Globus pallidus (tissue), 1 donor: ENCODE data around the gene GBF1.
"Not testable (repeated sequence)": the region's sequence is repeated elsewhere in the genome, so short reads cannot be mapped to it uniquely, and the experiment has no call there.

Source experiments
- DNase-seq: peaks from one replicate; pipeline ENCODE4 v3.0.0-alpha.2; 2015; ENCODE audit warnings: low spot score

The GBF1 gene

GRCh38 chr10:102234888-102235597 lies 10.3 kb upstream of the GBF1 start:
- DNase-seq: no peak

DNA sequence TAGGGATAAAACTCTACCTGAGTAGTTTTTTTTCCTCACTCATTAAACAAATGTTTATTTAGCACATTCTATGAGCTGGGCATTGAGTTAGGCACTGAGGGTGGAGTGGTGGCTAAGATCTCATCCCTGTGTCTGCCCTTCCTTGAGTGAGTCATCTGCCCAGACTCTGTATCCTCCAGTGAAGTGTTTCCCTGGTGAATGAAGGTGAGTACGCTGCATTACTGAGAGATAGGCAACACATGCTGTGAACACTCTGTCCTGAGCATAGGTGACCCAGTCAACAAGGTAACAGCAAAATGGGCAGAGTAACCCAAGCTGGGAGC lies 9.8 kb upstream of the GBF1 start:
- no peak for DNase-seq

DNA sequence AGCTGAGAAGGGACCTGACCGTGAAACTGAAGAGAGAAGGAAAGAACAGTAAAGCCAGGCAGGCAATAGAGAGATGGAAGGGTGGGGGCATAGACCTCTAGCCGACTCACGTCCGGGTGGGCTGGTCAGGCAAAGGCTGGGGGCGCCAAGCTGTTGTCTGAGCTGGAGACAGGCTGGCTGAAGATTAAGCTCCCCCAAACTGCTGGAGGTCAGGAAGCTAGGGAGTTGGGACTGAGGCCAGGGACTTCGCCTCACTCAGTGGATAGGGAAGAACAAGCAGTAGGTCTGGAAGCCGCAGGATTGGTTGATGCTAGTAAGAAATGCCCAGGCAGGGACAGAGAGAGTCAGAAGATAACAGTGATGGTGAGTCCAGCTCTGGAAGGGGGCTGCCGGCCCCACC lies 9.3 kb upstream of the GBF1 start:
- no peak for DNase-seq

GRCh38 chr10:102237711-102238252 lies 7.5 kb upstream of the GBF1 start:
- DNase-seq: no peak

GRCh38 chr10:102240467-102241031 lies 4.8 kb upstream of the GBF1 start:
- no peak for DNase-seq

- DNase-seq: no peak
These were observed 4.3 kb upstream of the GBF1 start for GRCh38 chr10:102241032-102241443.

GRCh38 chr10:102241444-102242117 lies 3.8 kb upstream of the GBF1 start, which contains the start of gene PITX3:
Gene PITX3 (minus strand): TSS chr10:102241512. CDS start chr10:102232080, 9,432 bp downstream.
- peak; percentile 45 for DNase-seq

DNA sequence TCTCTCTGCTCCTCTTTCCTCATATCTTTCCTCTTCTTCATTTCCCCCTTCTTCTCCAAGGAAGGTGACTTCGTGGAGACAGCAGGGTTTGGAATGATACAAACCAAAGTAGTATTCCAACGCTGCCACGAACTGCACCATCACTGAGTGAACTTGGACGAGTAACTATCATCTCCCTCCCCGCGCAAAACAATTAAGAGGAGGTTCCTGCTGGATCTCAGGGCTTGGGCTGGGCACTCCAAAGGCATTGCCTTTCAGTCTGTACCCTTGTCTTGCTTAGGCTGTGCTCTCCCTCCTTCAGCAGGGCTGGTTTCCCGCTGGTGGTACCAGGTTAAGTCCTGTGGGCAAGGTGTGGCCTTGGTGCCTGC lies 3.2 kb upstream of the GBF1 start:
- no peak for DNase-seq

GRCh38 chr10:102243309-102243708 lies 2.0 kb upstream of the GBF1 start:
- DNase-seq: no peak

DNA sequence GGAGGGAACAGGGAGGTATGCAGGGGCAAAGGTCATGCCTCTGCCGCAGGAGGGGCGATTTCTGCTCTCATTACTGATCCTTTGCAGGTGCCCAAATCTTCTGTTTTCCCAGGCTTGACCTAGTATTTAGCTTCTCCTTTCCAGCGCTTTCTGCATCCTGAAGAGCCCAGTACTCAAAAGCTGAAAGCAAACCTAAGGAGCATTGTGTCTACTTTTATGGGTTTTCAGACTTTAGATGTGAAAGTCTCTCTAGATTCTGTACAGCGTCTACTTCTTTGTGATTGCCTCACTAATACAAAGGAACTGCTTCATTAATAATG lies 560 bp downstream of the GBF1 start:
- no peak for DNase-seq

- no peak for DNase-seq
These were observed 929 bp downstream of the GBF1 start for GRCh38 chr10:102246261-102246660.

DNA sequence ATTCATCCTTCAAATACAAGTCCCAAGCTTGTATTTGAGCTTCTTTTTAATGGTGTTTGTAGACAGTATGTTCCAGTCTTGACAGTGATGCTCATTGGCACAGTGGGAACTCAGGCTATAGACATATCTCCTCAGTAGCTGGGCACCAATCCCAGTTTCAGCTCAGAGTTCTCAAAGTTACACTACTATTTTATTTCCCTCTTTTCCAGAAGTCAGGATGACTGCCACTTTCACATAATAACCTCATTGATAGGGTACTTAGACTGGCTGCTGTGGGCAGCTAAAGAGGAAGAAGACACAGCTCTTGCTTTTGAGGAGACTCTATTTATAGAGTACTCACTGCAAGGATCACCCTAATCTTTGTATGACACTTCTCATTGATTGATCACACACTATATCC lies 2.4 kb downstream of the GBF1 start:
- peak; percentile 24 for DNase-seq

GRCh38 chr10:102252508-102252907 lies 7.2 kb downstream of the GBF1 start:
- DNase-seq: not testable (repeated sequence)

GRCh38 chr10:102254426-102254825 lies 9.1 kb downstream of the GBF1 start:
- no peak for DNase-seq

- no peak for DNase-seq
These were observed 10.1 kb downstream of the GBF1 start for GRCh38 chr10:102255404-102255803.

- no peak for DNase-seq
These were observed 15.9 kb downstream of the GBF1 start for GRCh38 chr10:102261196-102261595.

- DNase-seq: no peak
These were observed 16.5 kb downstream of the GBF1 start for GRCh38 chr10:102261842-102262241.

DNA sequence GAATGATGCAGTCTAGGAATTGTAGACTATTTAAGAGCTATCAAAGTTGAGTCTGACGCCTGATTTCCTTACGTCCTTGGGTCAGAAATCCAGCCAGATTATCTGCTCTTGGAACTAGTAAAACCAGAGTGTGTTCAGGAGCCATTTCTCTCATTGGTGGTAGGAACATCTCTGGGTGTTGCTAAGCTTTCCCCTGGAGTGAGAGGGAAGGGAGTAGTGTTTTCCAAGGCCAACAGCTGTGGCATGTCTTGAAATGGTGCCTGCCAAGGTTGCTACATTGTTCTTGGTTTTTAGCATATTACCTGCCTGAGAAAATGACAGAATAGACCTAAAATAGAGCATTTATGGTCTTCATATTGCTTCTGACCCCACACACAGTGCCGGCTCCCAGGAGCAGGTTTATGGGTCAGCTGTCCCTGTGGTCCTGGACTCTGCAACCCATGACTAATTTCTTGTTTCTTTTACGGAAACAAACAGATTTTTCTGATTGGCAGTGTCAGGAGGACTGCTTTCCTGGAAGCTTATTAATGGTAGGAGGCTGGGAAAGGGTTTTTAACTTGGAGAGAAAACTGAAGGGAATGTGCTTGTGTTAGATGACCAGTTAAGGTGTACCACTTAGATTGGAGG lies 17.5 kb downstream of the GBF1 start:
- DNase-seq: no peak

DNA sequence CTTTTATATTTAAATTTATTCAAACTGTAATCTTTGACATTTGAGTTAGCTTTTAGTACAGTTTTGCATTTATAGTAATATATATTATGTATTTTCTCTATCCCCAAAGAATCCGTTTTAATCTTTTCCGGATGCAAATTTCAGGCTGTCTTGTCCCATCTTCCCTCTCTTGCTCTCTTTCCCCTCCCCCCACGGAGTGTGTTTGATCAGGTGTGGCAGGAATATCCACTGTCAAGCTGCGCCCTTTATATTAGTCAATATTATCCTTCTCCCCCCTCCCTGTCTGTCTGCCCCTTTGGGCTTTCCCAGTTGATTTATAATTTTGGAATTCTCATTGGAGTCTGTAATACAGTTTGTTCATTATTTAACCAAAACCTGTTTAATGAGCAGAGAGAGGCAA lies 19.0 kb downstream of the GBF1 start:
- no peak for DNase-seq

DNA sequence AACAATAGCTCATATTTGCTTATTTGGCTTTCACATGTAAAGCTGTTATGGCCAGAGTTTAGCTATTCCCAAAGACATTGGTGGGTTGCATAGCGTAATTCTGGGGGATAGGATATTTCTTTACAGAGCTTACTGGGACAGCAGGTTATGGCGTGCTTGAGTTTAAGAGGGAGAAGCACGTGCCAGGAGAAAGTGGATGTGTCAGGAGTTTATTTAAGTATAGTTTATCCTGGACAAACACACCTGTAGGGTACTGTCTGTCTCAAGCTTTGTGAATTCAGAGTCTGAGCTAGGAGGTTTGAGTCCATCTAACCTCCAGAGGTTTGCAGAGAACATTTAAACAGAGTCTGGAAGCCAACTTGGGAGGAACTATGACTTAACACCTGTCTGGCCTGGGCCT lies 21.3 kb downstream of the GBF1 start:
- DNase-seq: no peak

- no peak for DNase-seq
These were observed 22.4 kb downstream of the GBF1 start for GRCh38 chr10:102267748-102268147.

DNA sequence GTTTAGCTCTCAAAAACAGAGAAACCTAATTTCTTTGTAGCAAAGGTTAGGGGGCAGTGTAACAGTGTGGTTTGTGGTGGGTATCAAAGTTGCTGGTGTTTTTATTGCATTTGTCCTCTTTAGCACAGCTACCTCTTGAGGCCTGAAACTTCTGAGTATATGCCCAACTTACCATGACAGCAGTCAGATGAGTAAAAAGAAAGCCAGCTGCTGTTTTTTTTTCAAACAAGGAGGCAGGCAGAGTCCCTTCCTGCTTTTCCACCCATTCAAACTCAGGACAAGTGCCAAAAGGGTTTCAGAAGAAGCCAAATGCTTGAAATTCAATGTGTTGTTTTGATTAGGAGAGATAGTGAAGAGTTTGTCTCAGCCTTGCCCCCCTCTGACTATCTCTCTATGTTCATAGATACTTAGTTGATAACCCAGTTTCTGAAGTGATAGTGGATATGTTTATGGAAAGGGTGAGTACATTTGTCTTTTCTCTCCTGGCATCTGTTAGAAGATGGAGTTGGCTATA lies 23.1 kb downstream of the GBF1 start:
- DNase-seq: no peak

DNA sequence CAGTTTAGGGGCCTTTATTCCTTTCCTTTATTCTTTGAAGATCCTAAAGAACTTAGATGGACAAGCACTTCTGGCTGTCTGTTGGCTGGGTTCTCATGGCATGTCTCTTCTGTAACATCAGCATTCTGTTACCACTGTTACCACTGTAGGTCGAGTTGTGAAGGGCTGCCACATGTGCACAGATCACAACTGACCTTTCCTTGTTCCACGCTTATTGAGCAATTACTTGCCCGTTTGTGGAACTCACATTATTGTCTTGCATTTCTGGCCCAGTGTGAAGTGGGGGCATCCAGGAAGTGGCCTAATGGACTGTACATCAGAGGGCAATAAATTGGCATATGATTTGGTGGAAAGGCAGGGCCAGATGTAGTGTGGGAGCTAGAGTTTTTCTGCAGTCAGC lies 23.7 kb downstream of the GBF1 start:
- no peak for DNase-seq
